DMS53 treated with DMSO at 0.1 percent for 48 hours (cell line): Measurements from ENCODE around the gene DNAJB7.
"Not testable (repeated sequence)": the region's sequence is repeated elsewhere in the genome, so short reads cannot be mapped to it uniquely, and the experiment has no call there.

Experiments
- DNase-seq: peaks from one replicate; lab custom pipeline; 2025; ENCODE audit not compliant: unreplicated experiment; lab: John Stamatoyannopoulos, UW

The DNAJB7 gene

GRCh38 chr22:40862013-40862412 is at the start of gene DNAJB7:
DNAJB7 (minus strand) TSS chr22:40862113; CDS start chr22:40861994, 119 bp downstream.
- no peak for DNase-seq

GRCh38 chr22:40908895-40909294 is 47.0 kb upstream of the DNAJB7 start:
- DNase-seq: no peak

- DNase-seq: no peak
Observed at GRCh38 chr22:40904101-40904500, 42.2 kb upstream of the DNAJB7 start.

- DNase-seq: peak; percentile 11
Observed at GRCh38 chr22:40898850-40899357, 37.0 kb upstream of the DNAJB7 start.

- DNase-seq: no peak
Observed at GRCh38 chr22:40894417-40894816, 32.5 kb upstream of the DNAJB7 start.

- DNase-seq: no peak
Observed at GRCh38 chr22:40890881-40891280, 29.0 kb upstream of the DNAJB7 start.

GRCh38 chr22:40889116-40889515 is 27.2 kb upstream of the DNAJB7 start:
- no peak for DNase-seq

GRCh38 chr22:40878922-40879321 is 17.0 kb upstream of the DNAJB7 start:
- no peak for DNase-seq

GRCh38 chr22:40877488-40877887 is 15.6 kb upstream of the DNAJB7 start:
- no peak for DNase-seq

GRCh38 chr22:40876907-40877306 is 15.0 kb upstream of the DNAJB7 start:
- DNase-seq: no peak

GRCh38 chr22:40875111-40875510 is 13.2 kb upstream of the DNAJB7 start:
- no peak for DNase-seq

- DNase-seq: no peak
Observed at GRCh38 chr22:40874016-40874415, 12.1 kb upstream of the DNAJB7 start.

GRCh38 chr22:40868379-40868778 is 6.5 kb upstream of the DNAJB7 start:
- not testable (repeated sequence) for DNase-seq

GRCh38 chr22:40867109-40867508 is 5.2 kb upstream of the DNAJB7 start:
- DNase-seq: no peak

- DNase-seq: no peak
Observed at GRCh38 chr22:40862537-40862936, 624 bp upstream of the DNAJB7 start.

- no peak for DNase-seq
Observed at GRCh38 chr22:40857309-40857855, 4.5 kb downstream of the DNAJB7 start.

GRCh38 chr22:40856513-40857308 is 5.2 kb downstream of the DNAJB7 start, which contains the start of the genes ST13 and XPNPEP3:
ST13 (minus strand) TSS chr22:40856639; CDS start chr22:40856540, 99 bp downstream.
XPNPEP3 (plus strand) TSS chr22:40857148; CDS start chr22:40857182, 34 bp downstream.
- peak; percentile 79 for DNase-seq

- no peak for DNase-seq
Observed at GRCh38 chr22:40855979-40856512, 5.9 kb downstream of the DNAJB7 start.

- no peak for DNase-seq
Observed at GRCh38 chr22:40855071-40855978, 6.6 kb downstream of the DNAJB7 start.

- no peak for DNase-seq
Observed at GRCh38 chr22:40853961-40854360, 8.0 kb downstream of the DNAJB7 start.

- no peak for DNase-seq
Observed at GRCh38 chr22:40853333-40853732, 8.6 kb downstream of the DNAJB7 start.
